SK-N-MC (cell line): Measurements from ENCODE around the gene RBM48.
"Not testable (repeated sequence)": the region's sequence is repeated elsewhere in the genome, so short reads cannot be mapped to it uniquely, and the experiment has no call there.

ENCODE experiments used
- DNase-seq: peaks from one replicate; pipeline ENCODE4 v3.0.0-alpha.2; 2011; ENCODE audit warnings: low read depth, low spot score
- H3K27ac ChIP-seq: fragments of 200-600 bp; sonication (generic); 2 replicates; pipeline ENCODE4 v1.5.1; 2016; ENCODE audit warnings: mixed run types
- H3K36me3 ChIP-seq: fragments of 200-600 bp; sonication (generic); 2 replicates; pipeline ENCODE4 v1.6.1; 2017; ENCODE audit warnings: antibody characterized with exemption, low read length, mixed read lengths; ENCODE audit not compliant: insufficient read depth
- H3K4me3 ChIP-seq: fragments of 200-600 bp; sonication (generic); 2 replicates; pipeline ENCODE4 v1.5.1; 2016
- H3K9ac ChIP-seq: fragments of 200-600 bp; sonication (generic); 2 replicates; pipeline ENCODE4 v1.8.0; 2017; ENCODE audit warnings: mixed run types, mixed read lengths; ENCODE audit not compliant: insufficient read length
- H3K9me3 ChIP-seq: fragments of 200-600 bp; sonication (generic); 2 replicates; pipeline ENCODE4 v1.6.1; 2017; ENCODE audit warnings: low read depth, mild to moderate bottlenecking, antibody characterized with exemption, low read length, moderate library complexity, mixed read lengths
- EZH2 ChIP-seq: fragments of 200-600 bp; sonication (generic); IDR thresholded peaks from one replicate; pipeline ENCODE4 v1.6.1; 2017; ENCODE audit warnings: antibody characterized with exemption
- FOXP2 ChIP-seq: optimal IDR thresholded peaks from 2 replicates; pipeline ENCODE3; 2011; ENCODE audit warnings: mild to moderate bottlenecking, moderate library complexity; ENCODE audit not compliant: insufficient read depth; ENCODE audit errors: extremely low read length, control extremely low read depth
- POLR2AphosphoS5 ChIP-seq: IDR thresholded peaks from 2 replicates; pipeline ENCODE4 v1.6.1; 2012; ENCODE audit warnings: mild to moderate bottlenecking, low read depth, low read length, borderline replicate concordance

The RBM48 gene

GRCh38 chr7:92528188-92528957 lies at the start of gene RBM48, which contains the start of gene PEX1:
Gene RBM48 (plus strand): TSS chr7:92528795. CDS start chr7:92528814, 19 bp downstream.
Gene PEX1 (minus strand): TSS chr7:92528520. CDS start chr7:92528435, 85 bp downstream.
- H3K9ac ChIP-seq = peak within 1 kb of the TSS; percentile 91
- peak within 1 kb of the TSS; percentile 81 for H3K27ac ChIP-seq
- H3K36me3 ChIP-seq = peaks cover 28% of the 10 kb centered on the region
- no peaks in the 10 kb centered on the region for H3K9me3 ChIP-seq
- TF ChIP-seq EZH2 = no peak
- TF ChIP-seq POLR2AphosphoS5 = peak; percentile 79
- TF ChIP-seq FOXP2 = no peak
- DNase-seq = peak; percentile 97
- peak within 1 kb of the TSS; percentile 93 for H3K4me3 ChIP-seq

GRCh38 chr7:92479146-92479545 lies 49.4 kb upstream of the RBM48 start:
- not testable (repeated sequence) for DNase-seq, H3K36me3 ChIP-seq, H3K27ac ChIP-seq, H3K9ac ChIP-seq, H3K9me3 ChIP-seq, H3K4me3 ChIP-seq

GRCh38 chr7:92483624-92484023 lies 45.0 kb upstream of the RBM48 start:
- H3K9me3 ChIP-seq, DNase-seq, H3K4me3 ChIP-seq, H3K27ac ChIP-seq, H3K9ac ChIP-seq: not testable (repeated sequence)
- H3K36me3 ChIP-seq = peaks cover 27% of the 10 kb centered on the region; the same call in 1 of the 2 replicates

- peaks cover 33% of the 10 kb centered on the region; the same call in 1 of the 2 replicates for H3K36me3 ChIP-seq
- not testable (repeated sequence) for H3K9me3 ChIP-seq, H3K27ac ChIP-seq, H3K9ac ChIP-seq, DNase-seq, H3K4me3 ChIP-seq
Observed at GRCh38 chr7:92484226-92484625, 44.4 kb upstream of the RBM48 start.

- no peak for DNase-seq
- Histone ChIP-seq H3K4me3 (no peak overlapping the region), H3K9ac (no peak overlapping the region), H3K36me3 (peaks cover 40% of the 10 kb centered on the region; the same call in 1 of the 2 replicates), H3K9me3 (no peaks in the 10 kb centered on the region), H3K27ac (no peak overlapping the region)
- TF ChIP-seq FOXP2 (no peak), POLR2AphosphoS5 (no peak), EZH2 (no peak)
Observed at GRCh38 chr7:92485267-92485892, 43.2 kb upstream of the RBM48 start.

- H3K9me3 ChIP-seq = no peaks in the 10 kb centered on the region
- no peak overlapping the region for H3K4me3 ChIP-seq
- no peak for DNase-seq
- H3K27ac ChIP-seq = no peak overlapping the region
- peaks cover 43% of the 10 kb centered on the region; the same call in 1 of the 2 replicates for H3K36me3 ChIP-seq
- TF ChIP-seq POLR2AphosphoS5 = no peak
- no peak for TF ChIP-seq EZH2
- no peak for TF ChIP-seq FOXP2
- no peak overlapping the region for H3K9ac ChIP-seq
Observed at GRCh38 chr7:92485974-92486373, 42.6 kb upstream of the RBM48 start.

- no peak for DNase-seq
- Histone ChIP-seq H3K27ac (no peak overlapping the region), H3K9me3 (no peaks in the 10 kb centered on the region), H3K36me3 (peaks cover 50% of the 10 kb centered on the region; the same call in 1 of the 2 replicates), H3K4me3 (no peak overlapping the region), H3K9ac (no peak overlapping the region)
- TF ChIP-seq FOXP2 (no peak), POLR2AphosphoS5 (no peak), EZH2 (no peak)
Observed at GRCh38 chr7:92487804-92488203, 40.8 kb upstream of the RBM48 start.

GRCh38 chr7:92489634-92490033 lies 39.0 kb upstream of the RBM48 start:
- Histone ChIP-seq H3K36me3 (peaks cover 51% of the 10 kb centered on the region; the same call in 1 of the 2 replicates), H3K4me3 (no peak overlapping the region), H3K27ac (no peak overlapping the region), H3K9ac (no peak overlapping the region), H3K9me3 (no peaks in the 10 kb centered on the region)
- TF ChIP-seq POLR2AphosphoS5 = no peak
- no peak for TF ChIP-seq EZH2
- no peak for TF ChIP-seq FOXP2
- no peak for DNase-seq

- no peak for DNase-seq
- no peak overlapping the region for H3K4me3 ChIP-seq
- no peak overlapping the region for H3K9ac ChIP-seq
- TF ChIP-seq FOXP2 = no peak
- no peak for TF ChIP-seq EZH2
- TF ChIP-seq POLR2AphosphoS5 = no peak
- H3K36me3 ChIP-seq = peaks cover 19% of the 10 kb centered on the region
- H3K9me3 ChIP-seq = no peaks in the 10 kb centered on the region
- H3K27ac ChIP-seq = no peak overlapping the region
Observed at GRCh38 chr7:92496876-92497275, 31.7 kb upstream of the RBM48 start.
